GM23338 (cell line): ENCODE measurements around the gene PAGR1. TPM values are rescaled to one million over a fixed set of nuclear protein-coding genes. Genes with fewer than 3 reads are reported as not detected.

Source experiments
- ATAC-seq: fragments of 200-7000 bp; cut with Tn5 transposase; 3 replicates; pipeline ENCODE4 v1.9.1; 2020
- DNase-seq: peaks from one replicate; pipeline ENCODE4 v3.0.0-alpha.2; 2015; ENCODE audit warnings: low spot score
- H2AFZ ChIP-seq: fragments of 200-600 bp; sonication (generic); 2 replicates; pipeline ENCODE4 v1.8.0; 2016; ENCODE audit warnings: antibody characterized with exemption, mild to moderate bottlenecking, moderate library complexity
- H3F3A ChIP-seq: fragments of 200-600 bp; sonication (generic); replicated peaks from 2 replicates; pipeline ENCODE4 v1.8.0; 2017; ENCODE audit warnings: antibody characterized with exemption, mixed run types, low read depth
- H3K27ac ChIP-seq: fragments of 200-600 bp; sonication (generic); 2 replicates; pipeline ENCODE4 v1.6.1; 2016; ENCODE audit warnings: low read depth
- H3K27me3 ChIP-seq: fragments of 200-600 bp; sonication (generic); 2 replicates; pipeline ENCODE4 v1.8.0; 2016; ENCODE audit warnings: mild to moderate bottlenecking, mixed run types, moderate library complexity; ENCODE audit not compliant: insufficient read depth
- H3K36me3 ChIP-seq: fragments of 200-600 bp; sonication (generic); 2 replicates; pipeline ENCODE4 v1.8.0; 2016; ENCODE audit warnings: mild to moderate bottlenecking; ENCODE audit not compliant: insufficient read depth
- H3K4me1 ChIP-seq: fragments of 200-600 bp; sonication (generic); 2 replicates; pipeline ENCODE4 v1.8.0; 2016; ENCODE audit warnings: mild to moderate bottlenecking, moderate library complexity; ENCODE audit not compliant: insufficient read depth
- H3K4me2 ChIP-seq: fragments of 200-600 bp; sonication (generic); 2 replicates; pipeline ENCODE4 v1.7.1; 2017; ENCODE audit warnings: mixed run types
- H3K4me3 ChIP-seq: fragments of 200-600 bp; sonication (generic); 2 replicates; pipeline ENCODE4 v1.6.1; 2016; ENCODE audit warnings: mixed run types
- H3K79me2 ChIP-seq: fragments of 200-600 bp; sonication (generic); replicated peaks from 2 replicates; pipeline ENCODE4 v1.8.0; 2017; ENCODE audit warnings: mild to moderate bottlenecking; ENCODE audit not compliant: insufficient read depth
- H3K9me2 ChIP-seq: fragments of 200-600 bp; sonication (generic); 2 replicates; pipeline ENCODE4 v1.8.0; 2017; ENCODE audit not compliant: insufficient read depth
- H4K20me1 ChIP-seq: fragments of 200-600 bp; sonication (generic); replicated peaks from 2 replicates; pipeline ENCODE4 v1.8.0; 2017; ENCODE audit warnings: mild to moderate bottlenecking; ENCODE audit not compliant: insufficient read depth
- H3K27ac Mint-ChIP-seq: 2 replicates; pipeline ENCODE4 v1.8.0; 2020; ENCODE audit warnings: inconsistent platforms, mild to moderate bottlenecking, moderate library complexity, mixed read lengths
- H3K27me3 Mint-ChIP-seq: 3 replicates; pipeline ENCODE4 v1.8.0; 2022; ENCODE audit warnings: low read depth, mild to moderate bottlenecking, moderate library complexity, mixed read lengths, inconsistent platforms; ENCODE audit not compliant: insufficient read depth, poor library complexity
- H3K36me3 Mint-ChIP-seq: 3 replicates; pipeline ENCODE4 v1.8.0; 2021; ENCODE audit warnings: low read depth, mild to moderate bottlenecking, inconsistent platforms, moderate library complexity, mixed read lengths
- H3K4me1 Mint-ChIP-seq: 3 replicates; pipeline ENCODE4 v1.8.0; 2020; ENCODE audit warnings: mild to moderate bottlenecking, inconsistent platforms, mixed read lengths
- H3K4me3 Mint-ChIP-seq: 3 replicates; pipeline ENCODE4 v1.8.0; 2021; ENCODE audit warnings: moderate library complexity, mild to moderate bottlenecking, inconsistent platforms, mixed read lengths
- H3K9me3 Mint-ChIP-seq: 3 replicates; pipeline ENCODE4 v1.8.0; 2020; ENCODE audit warnings: moderate library complexity, mild to moderate bottlenecking, inconsistent platforms, mixed read lengths
- CREB1 ChIP-seq: fragments of 250-450 bp; sonication (Bioruptor Pico); IDR thresholded peaks from 2 replicates; pipeline ENCODE4 v1.5.0; 2020; ENCODE audit warnings: low read depth, mild to moderate bottlenecking, moderate library complexity
- EZH2 ChIP-seq: fragments of 200-600 bp; sonication (generic); IDR thresholded peaks from one replicate; pipeline ENCODE4 v1.8.0; 2017; ENCODE audit warnings: antibody characterized with exemption, mild to moderate bottlenecking, low read depth; ENCODE audit not compliant: unreplicated experiment
- EZH2phosphoT487 ChIP-seq: fragments of 200-600 bp; sonication (generic); IDR thresholded peaks from one replicate; pipeline ENCODE4 v1.8.1; 2018; ENCODE audit warnings: antibody characterized with exemption; ENCODE audit not compliant: unreplicated experiment
- NANOG ChIP-seq: IDR thresholded peaks from 2 replicates; pipeline ENCODE4 v1.6.1; 2016; ENCODE audit warnings: antibody characterized with exemption, borderline replicate concordance
- POLR2AphosphoS5 ChIP-seq: IDR thresholded peaks from 2 replicates; pipeline ENCODE4 v1.6.1; 2016; ENCODE audit warnings: antibody characterized with exemption, low read depth
- STAT1 ChIP-seq: IDR thresholded peaks from one replicate; pipeline ENCODE4 v1.6.1; 2016; ENCODE audit warnings: antibody characterized with exemption; ENCODE audit not compliant: unreplicated experiment
- ZNF331 ChIP-seq: fragments of 250-450 bp; sonication (Bioruptor Pico); IDR thresholded peaks from 2 replicates; pipeline ENCODE4 v1.5.0; 2020; ENCODE audit warnings: low read depth, mild to moderate bottlenecking, moderate library complexity
- polyA plus RNA-seq: library from polyadenylated mRNA; unstranded; fragments of >200 nt; fragmentation: Nextera tagmentation; extraction: Ambion mirVana; gene quantifications from 2 replicates; pipeline ENCODE4 v1.2.1, GENCODE V29; 2016
- total RNA-seq: library from RNA; depleted of rRNA; stranded (reverse); fragments of >200 nt; shearing (Covaris generic); gene quantifications from 2 replicates; pipeline ENCODE4 v1.2.3, GENCODE V29; 2014
- TF ChIP-seq, protein P1 (sequence below): fragments of 250-450 bp; sonication (Bioruptor Pico); IDR thresholded peaks from 2 replicates; pipeline ENCODE4 v1.5.0; 2020; ENCODE audit warnings: mild to moderate bottlenecking, moderate library complexity

PAGR1 gene
- total and polyA plus RNA-seq, 2 experiments from 2014 or later: 67.6 to 78.7 TPM

DNA sequence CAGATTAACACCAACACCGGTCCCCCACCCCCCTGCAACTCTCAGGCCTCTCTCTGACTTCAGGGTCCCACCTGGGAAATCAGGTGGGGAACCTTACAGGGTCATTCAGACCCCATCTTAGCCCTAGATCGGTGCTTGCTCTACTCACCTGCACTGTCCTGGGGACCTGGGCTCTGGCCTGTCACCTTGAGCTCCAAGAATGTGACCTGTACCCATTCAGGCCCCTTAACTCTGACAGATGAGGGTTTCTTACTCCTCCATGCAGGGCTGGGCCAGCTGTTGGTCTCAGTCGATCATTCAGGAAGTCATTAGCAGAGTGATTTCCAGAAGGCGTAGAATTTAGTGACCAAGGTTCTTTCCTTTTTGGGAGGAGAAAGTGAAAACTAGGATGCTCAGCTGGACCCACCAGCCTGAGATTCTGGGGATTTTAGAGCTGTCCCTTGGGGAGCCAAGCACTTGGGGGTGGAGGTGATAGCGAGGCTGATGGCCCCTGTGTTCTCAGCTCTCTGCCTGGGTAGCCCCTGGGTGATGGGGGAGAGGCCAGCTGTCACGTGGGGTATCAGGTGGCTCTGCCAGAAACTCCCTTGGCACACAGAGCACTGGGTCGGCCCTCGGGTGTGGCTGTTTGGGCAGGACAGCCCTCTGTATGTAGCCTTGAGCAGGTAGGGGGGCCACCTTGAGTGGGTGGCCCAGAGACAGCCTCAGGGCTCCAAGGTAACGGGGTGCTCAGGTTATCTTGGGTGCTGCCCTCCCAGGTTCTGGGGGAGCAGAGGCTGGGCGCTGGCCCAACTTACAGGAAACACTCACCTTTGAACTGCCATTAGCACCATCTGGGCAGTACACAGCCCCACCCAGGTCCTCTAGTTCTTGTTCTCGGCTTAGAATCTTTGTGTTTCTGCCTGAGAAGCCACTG is 5.0 kb downstream of the PAGR1 start:
- peaks cover 17% of the 10 kb centered on the region for H3K79me2 ChIP-seq
- no peaks in the 10 kb centered on the region for H3K27me3 ChIP-seq
- peaks cover 16% of the 10 kb centered on the region; the same call in 1 of the 2 replicates for H3K4me1 ChIP-seq
- Mint-ChIP-seq H3K9me3 (peaks cover under 1% of the 10 kb centered on the region; the same call in 1 of the 3 replicates), H3K27ac (no peak overlapping the region), H3K4me1 (peaks cover 40% of the 10 kb centered on the region), H3K36me3 (peaks cover 35% of the 10 kb centered on the region), H3K27me3 (peaks cover 10% of the 10 kb centered on the region), H3K4me3 (no peak overlapping the region; the same call in 2 of the 3 replicates)
- peaks cover 5% of the 10 kb centered on the region; the same call in 1 of the 2 replicates for H4K20me1 ChIP-seq
- no peaks in the 10 kb centered on the region for H3K9me2 ChIP-seq
- ATAC-seq (no peak), DNase-seq (no peak)
- H3K36me3 ChIP-seq: peaks cover 13% of the 10 kb centered on the region
- no peak overlapping the region for H3K4me2 ChIP-seq
- H3K4me3 ChIP-seq: no peak overlapping the region
- no peak overlapping the region for H2AFZ ChIP-seq
- H3F3A ChIP-seq: peaks cover 20% of the 10 kb centered on the region; the same call in 1 of the 2 replicates
- TF ChIP-seq NANOG: no peak
- TF ChIP-seq STAT1: no peak
- TF ChIP-seq POLR2AphosphoS5: peak; percentile 24
- TF ChIP-seq EZH2phosphoT487: no peak
- peak overlapping the region; percentile 55; the same call in 1 of the 2 replicates for H3K27ac ChIP-seq

DNA sequence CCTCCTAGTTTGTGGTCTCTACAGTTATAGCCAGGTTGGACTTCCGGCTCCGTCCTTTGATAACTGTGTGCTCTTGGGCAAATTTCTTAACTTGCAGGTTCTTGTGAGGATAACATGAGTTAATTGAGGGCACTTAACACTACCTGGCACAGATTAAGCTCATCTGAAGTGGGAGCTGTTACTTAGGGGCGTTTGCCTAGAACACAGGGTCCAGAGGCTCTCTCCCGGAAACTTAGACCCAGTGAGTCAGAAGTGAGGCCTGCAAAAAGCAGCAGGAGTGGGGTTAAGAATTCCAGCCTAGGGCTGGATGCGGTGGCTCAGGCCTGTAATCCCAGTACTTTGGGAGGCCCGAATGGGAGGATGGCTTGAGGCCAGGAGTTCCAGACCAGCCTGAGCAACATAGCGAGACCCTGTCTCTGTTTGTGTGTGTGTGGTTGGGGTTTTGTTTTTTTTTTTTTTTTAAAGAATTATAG is 5.7 kb downstream of the PAGR1 start:
- Histone ChIP-seq H3F3A (peaks cover 20% of the 10 kb centered on the region; the same call in 1 of the 2 replicates), H3K4me1 (peaks cover 16% of the 10 kb centered on the region; the same call in 1 of the 2 replicates), H2AFZ (no peak overlapping the region), H3K4me3 (no peak overlapping the region), H3K36me3 (peaks cover 13% of the 10 kb centered on the region), H4K20me1 (peaks cover 5% of the 10 kb centered on the region; the same call in 1 of the 2 replicates), H3K27me3 (no peaks in the 10 kb centered on the region), H3K4me2 (no peak overlapping the region), H3K79me2 (peaks cover 17% of the 10 kb centered on the region), H3K27ac (peak overlapping the region; percentile 55; the same call in 1 of the 2 replicates), H3K9me2 (no peaks in the 10 kb centered on the region)
- TF ChIP-seq ZNF331 (CRISPR knock-in tag): no peak
- no peak for TF ChIP-seq CREB1
- no peak for TF ChIP-seq EZH2
- TF ChIP-seq, protein P1, sequence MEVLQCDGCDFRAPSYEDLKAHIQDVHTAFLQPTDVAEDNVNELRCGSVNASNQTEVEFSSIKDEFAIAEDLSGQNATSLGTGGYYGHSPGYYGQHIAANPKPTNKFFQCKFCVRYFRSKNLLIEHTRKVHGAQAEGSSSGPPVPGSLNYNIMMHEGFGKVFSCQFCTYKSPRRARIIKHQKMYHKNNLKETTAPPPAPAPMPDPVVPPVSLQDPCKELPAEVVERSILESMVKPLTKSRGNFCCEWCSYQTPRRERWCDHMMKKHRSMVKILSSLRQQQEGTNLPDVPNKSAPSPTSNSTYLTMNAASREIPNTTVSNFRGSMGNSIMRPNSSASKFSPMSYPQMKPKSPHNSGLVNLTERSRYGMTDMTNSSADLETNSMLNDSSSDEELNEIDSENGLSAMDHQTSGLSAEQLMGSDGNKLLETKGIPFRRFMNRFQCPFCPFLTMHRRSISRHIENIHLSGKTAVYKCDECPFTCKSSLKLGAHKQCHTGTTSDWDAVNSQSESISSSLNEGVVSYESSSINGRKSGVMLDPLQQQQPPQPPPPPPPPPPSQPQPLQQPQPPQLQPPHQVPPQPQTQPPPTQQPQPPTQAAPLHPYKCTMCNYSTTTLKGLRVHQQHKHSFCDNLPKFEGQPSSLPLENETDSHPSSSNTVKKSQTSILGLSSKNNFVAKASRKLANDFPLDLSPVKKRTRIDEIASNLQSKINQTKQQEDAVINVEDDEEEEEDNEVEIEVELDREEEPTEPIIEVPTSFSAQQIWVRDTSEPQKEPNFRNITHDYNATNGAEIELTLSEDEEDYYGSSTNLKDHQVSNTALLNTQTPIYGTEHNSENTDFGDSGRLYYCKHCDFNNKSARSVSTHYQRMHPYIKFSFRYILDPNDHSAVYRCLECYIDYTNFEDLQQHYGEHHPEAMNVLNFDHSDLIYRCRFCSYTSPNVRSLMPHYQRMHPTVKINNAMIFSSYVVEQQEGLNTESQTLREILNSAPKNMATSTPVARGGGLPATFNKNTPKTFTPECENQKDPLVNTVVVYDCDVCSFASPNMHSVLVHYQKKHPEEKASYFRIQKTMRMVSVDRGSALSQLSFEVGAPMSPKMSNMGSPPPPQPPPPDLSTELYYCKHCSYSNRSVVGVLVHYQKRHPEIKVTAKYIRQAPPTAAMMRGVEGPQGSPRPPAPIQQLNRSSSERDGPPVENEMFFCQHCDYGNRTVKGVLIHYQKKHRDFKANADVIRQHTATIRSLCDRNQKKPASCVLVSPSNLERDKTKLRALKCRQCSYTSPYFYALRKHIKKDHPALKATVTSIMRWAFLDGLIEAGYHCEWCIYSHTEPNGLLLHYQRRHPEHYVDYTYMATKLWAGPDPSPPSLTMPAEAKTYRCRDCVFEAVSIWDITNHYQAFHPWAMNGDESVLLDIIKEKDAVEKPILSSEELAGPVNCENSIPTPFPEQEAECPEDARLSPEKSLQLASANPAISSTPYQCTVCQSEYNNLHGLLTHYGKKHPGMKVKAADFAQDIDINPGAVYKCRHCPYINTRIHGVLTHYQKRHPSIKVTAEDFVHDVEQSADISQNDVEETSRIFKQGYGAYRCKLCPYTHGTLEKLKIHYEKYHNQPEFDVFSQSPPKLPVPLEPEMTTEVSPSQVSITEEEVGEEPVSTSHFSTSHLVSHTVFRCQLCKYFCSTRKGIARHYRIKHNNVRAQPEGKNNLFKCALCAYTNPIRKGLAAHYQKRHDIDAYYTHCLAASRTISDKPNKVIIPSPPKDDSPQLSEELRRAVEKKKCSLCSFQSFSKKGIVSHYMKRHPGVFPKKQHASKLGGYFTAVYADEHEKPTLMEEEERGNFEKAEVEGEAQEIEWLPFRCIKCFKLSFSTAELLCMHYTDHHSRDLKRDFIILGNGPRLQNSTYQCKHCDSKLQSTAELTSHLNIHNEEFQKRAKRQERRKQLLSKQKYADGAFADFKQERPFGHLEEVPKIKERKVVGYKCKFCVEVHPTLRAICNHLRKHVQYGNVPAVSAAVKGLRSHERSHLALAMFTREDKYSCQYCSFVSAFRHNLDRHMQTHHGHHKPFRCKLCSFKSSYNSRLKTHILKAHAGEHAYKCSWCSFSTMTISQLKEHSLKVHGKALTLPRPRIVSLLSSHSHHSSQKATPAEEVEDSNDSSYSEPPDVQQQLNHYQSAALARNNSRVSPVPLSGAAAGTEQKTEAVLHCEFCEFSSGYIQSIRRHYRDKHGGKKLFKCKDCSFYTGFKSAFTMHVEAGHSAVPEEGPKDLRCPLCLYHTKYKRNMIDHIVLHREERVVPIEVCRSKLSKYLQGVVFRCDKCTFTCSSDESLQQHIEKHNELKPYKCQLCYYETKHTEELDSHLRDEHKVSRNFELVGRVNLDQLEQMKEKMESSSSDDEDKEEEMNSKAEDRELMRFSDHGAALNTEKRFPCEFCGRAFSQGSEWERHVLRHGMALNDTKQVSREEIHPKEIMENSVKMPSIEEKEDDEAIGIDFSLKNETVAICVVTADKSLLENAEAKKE (CRISPR knock-in tag): no peak
- ATAC-seq (no peak), DNase-seq (no peak)
- no peak overlapping the region for H3K4me3 Mint-ChIP-seq
- H3K4me1 Mint-ChIP-seq: peaks cover 40% of the 10 kb centered on the region
- H3K27ac Mint-ChIP-seq: no peak overlapping the region
- H3K9me3 Mint-ChIP-seq: no peaks in the 10 kb centered on the region; the same call in 2 of the 3 replicates
- H3K36me3 Mint-ChIP-seq: peaks cover 35% of the 10 kb centered on the region
- peaks cover 9% of the 10 kb centered on the region for H3K27me3 Mint-ChIP-seq
